Mammary epithelial cell (primary cell): ENCODE results near the gene CTTNBP2.

ENCODE experiments used
- EZH2 ChIP-seq: IDR thresholded peaks from 2 replicates; pipeline ENCODE4 v1.6.1; 2012; ENCODE audit warnings: low read length, inconsistent platforms, borderline replicate concordance
- TF ChIP-seq, protein P1 (sequence below), 2 donors: IDR thresholded peaks in 1 of 2; conservative IDR thresholded peaks in 1 of 2; 2 replicates each; pipeline ENCODE4 v1.5.1; 2011 to 2012; ENCODE audit warnings: inconsistent platforms in 2 of 2, low read length in 2 of 2, mild to moderate bottlenecking in 2 of 2, control low read depth in 1 of 2, low read depth in 1 of 2; ENCODE audit not compliant: insufficient read depth in 1 of 2; ENCODE audit errors: extremely low read depth in 1 of 2

- TF ChIP-seq, protein P1, sequence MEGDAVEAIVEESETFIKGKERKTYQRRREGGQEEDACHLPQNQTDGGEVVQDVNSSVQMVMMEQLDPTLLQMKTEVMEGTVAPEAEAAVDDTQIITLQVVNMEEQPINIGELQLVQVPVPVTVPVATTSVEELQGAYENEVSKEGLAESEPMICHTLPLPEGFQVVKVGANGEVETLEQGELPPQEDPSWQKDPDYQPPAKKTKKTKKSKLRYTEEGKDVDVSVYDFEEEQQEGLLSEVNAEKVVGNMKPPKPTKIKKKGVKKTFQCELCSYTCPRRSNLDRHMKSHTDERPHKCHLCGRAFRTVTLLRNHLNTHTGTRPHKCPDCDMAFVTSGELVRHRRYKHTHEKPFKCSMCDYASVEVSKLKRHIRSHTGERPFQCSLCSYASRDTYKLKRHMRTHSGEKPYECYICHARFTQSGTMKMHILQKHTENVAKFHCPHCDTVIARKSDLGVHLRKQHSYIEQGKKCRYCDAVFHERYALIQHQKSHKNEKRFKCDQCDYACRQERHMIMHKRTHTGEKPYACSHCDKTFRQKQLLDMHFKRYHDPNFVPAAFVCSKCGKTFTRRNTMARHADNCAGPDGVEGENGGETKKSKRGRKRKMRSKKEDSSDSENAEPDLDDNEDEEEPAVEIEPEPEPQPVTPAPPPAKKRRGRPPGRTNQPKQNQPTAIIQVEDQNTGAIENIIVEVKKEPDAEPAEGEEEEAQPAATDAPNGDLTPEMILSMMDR (conservative IDR thresholded peaks at IDR 0.05 in 1 of 2, IDR thresholded peaks at IDR 0.05 in 1 of 2; ENCODE audit: extremely low read depth in 1 of 2, insufficient read depth in 1 of 2, low read depth in 1 of 2, low read length in 2 of 2): no peak
- peak; percentile 64 for TF ChIP-seq EZH2
Observed at GRCh38 chr7:117872561-117873309, 506 bp downstream of the CTTNBP2 start.
